GM18858 (cell line): ENCODE measurements around the gene ARHGAP26.

Source experiments
- ATAC-seq: cut with Tn5 transposase; IDR thresholded peaks from one replicate; pipeline ENCODE4 v1.9.1; 2021; ENCODE audit not compliant: unreplicated experiment

The ARHGAP26 gene

DNA sequence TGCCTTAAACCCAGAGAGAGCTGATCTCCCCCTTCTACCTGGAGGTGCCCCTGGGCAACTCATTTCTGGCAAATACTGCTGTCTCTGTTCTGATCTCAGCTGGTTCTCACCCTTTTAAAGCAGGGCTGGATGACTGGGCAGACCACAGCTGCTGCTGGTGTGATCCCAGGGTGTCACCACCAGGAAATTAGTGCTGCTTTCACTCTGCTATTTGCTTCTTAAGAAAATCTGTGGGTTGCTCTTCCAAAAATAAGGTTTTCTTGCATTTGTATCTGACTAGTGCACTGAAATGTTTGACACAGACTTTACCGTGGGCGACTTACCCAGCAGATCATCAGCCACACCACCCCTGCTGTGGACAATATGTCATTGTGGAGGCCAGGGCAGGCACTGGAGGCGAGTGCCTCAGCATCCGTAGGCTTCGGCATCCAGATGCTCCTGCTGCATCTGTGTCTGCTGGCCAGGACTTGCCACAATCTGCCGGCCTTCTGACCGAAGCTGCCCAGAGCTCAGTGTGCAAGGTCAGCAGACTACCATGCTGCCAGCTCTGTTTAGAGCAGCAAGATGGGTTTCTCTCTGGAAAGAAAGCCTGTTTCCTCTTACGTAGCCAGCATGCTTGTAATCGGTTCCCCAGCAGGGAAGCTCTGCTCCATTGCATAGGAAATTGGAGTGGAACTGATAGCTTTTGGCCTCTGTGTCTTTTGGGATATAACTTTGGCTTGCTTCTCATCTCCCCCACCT, 13.6 kb downstream of the ARHGAP26 start:
- ATAC-seq: peak; percentile 78

DNA sequence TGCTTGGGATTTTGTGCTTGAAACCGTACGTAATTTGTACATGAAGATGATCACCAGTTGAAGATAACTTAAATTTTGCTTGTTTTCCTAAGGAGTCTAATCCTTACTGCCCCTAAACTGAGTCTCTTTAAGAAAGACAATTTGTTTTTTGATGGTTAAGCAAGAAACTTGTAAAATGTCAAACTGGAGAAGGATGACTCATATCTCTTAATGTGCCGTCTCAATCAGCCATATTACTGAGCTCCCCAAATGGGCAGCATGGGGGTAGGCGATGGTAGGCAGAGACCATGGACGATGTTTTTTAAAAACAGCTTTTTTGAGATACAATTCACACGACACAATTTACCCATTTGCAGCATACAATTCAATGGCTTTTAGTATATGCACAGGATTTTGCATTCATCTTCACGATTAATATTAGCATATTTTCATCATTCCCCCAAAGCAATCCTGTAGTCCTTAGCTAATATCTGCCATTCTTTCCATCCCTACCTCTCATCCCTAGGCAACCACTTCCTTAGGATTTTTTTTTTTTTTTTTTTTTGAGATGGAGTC, 14.3 kb downstream of the ARHGAP26 start:
- ATAC-seq: no peak

DNA sequence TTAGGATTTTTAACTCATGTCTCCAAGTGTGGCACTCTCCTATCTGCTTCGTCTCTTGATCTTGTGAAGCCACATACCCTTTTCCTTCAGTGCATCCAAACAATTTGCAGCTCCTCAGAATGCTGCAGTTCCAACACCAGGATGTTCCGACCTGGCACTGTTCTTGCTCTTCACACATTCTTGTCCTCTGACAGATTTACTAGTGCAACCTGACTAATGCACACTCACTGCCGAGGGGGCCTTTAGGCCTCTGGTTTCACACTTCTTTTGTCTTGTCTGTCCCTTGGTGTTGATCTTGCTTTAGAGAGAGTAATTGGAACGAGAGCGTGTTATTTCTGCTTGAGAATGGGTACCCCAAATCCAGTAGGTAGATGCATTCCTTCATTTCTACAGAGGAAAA, 15.0 kb downstream of the ARHGAP26 start:
- ATAC-seq: no peak

DNA sequence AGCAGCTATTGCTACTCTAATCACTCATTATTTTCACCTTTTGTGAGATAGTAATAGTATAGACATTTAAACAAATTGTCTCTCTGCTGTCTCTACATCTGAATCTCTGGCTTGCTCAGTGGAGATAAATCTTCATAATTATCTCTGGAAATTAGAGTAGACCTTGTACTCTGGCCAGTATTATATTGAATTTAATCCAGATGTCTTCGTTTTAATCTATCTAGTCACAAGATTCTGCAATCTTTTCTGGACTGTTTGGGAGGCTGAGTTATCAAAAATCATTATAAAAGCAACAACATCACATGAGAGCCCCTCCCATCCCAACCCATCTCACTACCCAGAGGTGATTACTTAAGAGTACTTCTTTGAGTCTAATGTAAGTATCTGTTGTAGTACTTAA, 19.0 kb downstream of the ARHGAP26 start:
- ATAC-seq: no peak

DNA sequence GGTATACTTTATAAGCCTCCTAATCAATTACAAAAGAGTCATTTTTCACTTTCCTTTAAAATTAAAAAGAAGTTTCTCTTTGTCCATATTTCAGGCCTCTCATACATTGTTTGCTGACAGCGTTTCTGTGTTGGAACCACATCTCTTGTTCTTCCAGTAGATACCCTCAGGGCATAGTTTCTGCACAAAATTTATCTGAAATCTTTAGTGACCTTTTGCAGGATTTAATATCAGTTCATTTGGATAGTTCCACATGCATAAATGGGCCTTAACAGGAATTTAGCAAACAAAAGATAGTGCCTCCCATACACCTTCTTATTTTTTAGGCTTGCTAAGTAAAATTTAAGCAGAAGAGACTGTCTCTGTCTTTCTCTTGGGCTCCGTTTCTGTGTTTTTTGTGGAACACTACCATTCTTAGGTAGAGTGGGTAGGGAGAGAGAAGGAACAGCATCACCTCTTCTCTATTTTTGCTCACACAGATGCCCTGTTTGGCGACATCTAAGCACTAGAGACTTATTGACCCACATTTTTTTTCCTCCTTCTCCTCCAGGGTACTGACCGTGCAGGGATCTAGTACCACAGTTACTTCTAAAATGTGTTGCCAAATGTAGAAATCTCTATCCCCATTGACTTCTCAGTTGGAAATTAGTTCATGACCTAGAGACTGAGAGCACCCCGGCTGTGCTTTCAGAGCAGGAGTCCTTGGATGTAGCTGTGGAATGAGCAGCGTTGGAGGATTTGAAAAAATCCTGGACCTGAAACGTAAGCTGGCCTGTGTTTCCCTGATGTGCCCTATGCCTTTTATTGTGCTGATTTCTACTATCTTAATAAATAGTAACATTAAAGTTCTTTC, 22.1 kb downstream of the ARHGAP26 start:
- no peak for ATAC-seq

DNA sequence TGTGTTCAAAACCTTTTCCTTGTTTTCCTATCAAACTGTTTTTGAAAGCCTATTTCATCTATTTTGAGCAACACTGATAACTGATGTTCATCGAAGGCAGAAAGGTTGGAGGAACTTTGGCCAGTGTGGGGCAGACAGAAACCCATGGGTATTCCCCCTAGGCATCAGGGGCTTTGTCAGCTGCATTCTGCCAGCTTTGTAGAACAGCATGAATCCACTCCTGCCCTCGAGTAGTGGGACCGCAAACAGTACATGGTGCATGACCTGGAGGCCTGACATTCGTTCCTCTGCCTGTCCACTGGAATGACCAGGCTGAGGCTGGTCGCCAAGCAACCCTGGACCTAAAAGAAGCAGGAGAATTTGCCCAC, 22.7 kb downstream of the ARHGAP26 start:
- ATAC-seq: no peak

DNA sequence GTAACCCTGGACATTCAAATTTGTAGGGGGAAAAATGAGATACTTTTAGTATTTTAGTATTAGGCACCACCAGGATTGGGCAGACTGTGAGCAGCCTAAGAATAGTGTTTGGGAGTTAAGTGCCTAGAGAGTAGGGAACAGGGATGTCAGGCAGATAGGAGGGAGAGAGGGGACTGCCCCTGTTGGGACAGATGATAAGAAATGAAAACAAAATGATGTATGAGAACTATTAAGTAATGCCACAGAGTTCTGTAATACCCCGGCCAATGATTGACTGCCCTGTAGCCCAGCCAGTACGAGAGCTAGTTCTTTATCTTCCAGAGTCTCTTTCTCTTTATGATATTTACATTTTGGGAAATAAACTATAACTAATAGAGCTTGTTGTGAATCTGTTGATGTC, 24.4 kb downstream of the ARHGAP26 start:
- ATAC-seq: no peak

DNA sequence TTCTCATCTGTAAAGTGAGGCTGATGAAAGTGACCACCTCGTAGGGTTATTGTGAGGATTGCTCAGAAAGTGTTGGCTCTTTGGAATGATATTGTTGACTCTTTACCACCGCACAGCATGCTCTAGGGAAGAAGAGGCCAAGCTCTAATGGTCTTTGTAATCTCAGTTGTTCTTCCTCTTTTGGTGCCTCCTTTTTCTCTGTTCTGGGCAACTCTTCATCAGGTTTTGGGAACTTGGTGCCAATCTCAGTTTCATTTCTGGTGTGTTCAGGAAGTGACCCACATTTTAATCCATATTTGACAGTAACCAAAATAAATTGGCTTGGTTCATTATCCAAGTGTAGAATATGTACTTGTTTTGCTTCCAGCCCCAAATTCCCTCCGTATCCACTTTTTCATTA, 25.1 kb downstream of the ARHGAP26 start:
- no peak for ATAC-seq

DNA sequence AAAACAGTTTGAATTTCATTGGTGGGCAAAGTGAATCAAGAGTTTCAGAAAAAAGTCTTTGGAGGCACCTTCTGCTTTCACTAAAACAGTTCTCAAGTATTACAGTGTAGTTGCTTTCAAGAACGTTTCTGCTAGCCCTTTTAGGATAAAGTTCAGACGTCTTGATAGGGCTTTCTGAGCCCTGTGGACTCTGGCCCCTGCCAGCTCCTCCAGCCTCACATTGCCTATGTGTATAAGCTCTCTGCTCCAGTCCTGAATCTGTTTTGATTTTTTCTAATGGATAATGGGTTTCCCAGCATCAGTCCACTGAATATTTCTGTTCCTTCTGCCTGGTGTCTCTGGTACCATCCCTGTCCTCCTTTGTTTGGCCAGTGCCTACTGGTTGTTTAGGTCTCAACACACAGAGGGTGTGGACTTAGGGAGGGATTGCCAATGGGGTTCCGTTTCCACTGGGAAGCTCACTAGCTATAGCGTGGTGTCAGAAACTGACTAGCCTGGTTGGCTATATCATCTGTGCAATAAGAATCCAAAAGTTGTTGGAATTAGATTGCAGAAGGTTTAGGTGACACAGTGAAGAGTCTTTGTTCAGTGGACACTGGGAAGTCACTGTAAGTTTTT, 26.4 kb downstream of the ARHGAP26 start:
- ATAC-seq: no peak

DNA sequence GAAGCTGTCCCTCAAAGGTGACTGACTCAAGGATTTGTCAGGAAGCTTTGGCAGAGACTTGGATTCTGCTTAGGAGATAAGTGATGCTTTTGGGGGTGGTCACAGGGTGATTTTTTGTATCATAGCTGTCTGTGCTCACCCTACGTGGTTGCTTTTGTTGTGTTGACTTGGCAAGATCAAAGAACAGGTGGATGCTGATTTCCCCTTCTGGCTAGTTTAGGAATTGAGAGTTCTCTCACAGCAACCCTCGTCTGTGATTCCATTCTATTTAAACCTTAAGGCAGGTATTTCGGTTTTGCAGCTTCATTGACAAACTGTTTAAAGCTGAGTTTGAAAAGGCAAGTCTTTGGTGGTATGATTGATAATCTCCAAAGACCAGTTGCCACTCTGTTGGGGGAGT, 27.2 kb downstream of the ARHGAP26 start:
- no peak for ATAC-seq

DNA sequence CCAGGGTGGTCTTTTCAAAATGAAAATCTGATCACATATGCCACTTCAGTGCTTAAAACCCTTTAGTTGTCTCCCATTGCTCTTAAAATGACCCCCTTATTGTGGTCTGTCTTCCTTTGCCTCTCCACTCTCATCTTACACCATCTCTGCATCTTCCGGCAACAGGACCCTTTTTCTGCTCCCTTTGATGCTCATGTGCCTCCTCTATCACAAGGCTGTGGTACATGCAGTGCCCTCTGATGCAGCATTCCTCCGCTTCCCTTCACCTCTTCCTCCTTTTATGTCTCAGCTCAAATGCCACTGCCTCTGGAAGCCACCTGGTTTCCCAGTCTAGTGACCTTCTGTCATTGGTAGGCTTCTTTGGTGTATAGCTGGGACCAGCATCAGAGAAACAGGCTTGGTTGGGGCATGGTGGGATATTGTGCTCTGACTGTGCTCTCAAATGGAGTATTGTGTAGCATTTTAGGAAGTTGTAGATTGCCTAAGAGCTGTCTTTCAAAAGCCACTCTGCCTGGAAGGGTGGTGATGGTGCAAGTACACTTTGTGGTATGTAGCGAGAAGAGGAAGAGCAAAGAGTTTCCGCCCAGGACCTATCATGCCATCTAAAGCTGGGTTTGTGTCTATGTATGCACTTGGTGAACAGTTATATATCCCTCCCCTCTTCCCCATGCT, 28.1 kb downstream of the ARHGAP26 start:
- ATAC-seq: no peak

DNA sequence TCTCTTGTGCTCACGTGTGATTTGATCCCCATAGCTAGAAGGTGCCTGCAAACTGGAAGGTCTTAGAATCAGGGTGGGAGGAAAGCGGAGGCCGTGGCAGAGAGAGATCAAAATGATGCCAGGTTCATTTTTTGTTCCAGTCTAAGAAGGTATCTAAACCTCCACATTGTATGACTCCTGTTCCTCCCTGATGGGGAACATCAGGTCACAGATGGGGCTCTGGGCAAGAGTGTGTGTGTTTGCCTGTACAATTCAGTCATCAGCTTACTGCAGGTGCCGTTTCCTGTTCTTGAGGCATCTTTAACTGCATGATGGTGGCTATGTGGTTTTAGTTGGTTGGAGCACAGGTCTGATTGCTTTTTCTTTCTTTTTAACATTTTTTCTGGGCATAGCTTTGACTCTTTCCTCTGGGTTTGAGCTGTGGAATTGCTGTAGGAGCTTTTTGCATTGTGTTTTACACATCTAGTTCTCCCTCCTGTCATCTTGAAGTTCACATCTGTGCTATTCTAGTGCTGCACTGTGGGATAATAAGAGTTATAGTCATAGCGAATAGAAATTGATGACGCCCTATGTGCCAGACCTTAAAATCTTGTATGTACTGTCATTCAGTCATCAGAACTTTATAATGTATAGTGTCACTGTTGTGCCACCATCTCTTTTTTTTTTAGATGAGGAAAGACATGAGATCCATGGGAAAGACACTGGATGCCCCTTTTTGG, 30.8 kb downstream of the ARHGAP26 start:
- peak; percentile 70 for ATAC-seq

DNA sequence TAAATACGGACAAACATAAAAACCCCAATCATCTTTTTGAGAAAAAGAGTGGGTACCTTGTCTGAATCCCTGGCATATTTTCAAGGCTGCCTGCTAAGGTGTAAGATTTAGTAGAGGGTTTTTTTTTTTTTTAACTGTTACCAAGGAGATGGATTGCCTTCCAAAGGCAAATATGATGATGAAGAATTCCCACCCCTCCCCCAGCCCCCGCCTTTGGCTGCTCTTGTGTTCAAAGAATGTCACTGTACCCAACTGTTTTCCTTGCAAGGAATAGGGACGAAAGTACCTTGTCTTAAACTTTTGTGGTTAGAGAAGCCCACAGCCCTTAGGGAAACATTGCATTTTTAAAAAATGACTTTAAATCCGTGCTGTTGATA, 31.3 kb downstream of the ARHGAP26 start:
- ATAC-seq: no peak

DNA sequence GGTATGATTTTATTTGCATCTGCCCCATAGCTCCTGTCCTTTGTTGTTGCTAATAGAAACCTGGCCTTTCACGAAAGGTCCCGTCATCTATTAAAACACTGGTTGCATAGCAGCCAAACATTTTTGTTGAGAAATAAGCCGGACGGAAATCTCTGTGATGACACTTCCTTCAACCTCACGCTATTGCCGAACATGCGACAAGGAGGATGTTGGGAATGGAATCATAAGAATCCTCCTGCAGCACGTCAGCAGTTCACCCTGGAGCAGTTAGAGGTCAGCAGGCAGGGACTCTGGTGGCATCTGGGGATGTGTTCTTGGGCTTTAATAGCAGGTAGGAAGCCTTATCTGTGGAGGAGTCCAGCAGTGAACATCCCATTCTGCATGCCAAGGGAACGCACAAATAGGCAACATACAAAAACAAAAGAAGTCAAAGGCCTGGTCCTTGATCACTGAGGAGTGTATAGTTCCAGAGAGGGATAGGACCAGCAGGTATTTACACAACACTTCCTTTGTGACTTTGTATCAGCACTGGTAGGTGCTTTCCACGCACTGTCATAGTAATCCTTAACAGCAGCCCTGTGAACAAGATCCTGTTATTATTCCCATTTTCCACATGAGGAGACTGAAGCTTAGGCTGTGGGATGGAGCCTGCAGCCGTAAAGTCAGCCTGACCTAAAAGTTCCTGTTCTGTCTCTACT, 33.4 kb downstream of the ARHGAP26 start:
- ATAC-seq: no peak

DNA sequence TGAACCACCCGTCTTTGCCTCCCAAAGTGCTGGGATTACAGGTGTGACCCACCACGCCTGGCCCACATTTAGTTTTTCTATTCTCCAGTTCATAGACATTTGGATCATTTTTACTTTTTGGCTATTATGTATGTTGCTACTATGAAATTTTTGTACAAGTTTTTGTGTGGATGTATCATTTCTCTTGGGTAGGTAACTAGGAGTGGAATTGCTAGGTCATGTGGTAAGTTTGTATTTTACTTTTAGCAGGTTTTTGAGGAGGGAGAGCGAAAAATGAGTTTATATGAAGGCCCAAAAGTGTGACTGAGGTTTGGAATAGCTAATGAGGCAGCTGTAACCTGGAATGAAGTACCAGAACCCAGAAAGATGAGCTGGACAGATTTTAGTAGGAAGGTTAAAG, 35.2 kb downstream of the ARHGAP26 start:
- no peak for ATAC-seq

DNA sequence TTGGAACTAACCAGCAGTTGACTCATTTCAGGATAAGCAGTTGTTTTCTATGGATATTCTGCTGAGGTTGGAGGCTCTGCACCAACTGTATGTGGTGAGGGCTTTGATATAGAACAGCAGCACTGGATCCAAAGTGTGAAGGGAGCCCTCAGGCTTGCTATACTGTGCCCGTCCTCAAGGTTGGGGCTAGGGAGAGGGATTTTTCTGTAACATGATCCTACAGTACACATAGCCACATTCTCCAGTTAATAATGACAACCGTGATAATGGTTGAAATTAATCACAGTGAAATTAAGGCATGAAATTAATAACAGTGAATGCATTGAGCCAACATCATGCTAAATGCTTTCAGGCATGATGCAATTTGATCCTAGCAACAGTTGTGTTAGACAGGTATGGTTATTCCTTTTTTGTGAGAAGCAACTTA, 36.7 kb downstream of the ARHGAP26 start:
- no peak for ATAC-seq

DNA sequence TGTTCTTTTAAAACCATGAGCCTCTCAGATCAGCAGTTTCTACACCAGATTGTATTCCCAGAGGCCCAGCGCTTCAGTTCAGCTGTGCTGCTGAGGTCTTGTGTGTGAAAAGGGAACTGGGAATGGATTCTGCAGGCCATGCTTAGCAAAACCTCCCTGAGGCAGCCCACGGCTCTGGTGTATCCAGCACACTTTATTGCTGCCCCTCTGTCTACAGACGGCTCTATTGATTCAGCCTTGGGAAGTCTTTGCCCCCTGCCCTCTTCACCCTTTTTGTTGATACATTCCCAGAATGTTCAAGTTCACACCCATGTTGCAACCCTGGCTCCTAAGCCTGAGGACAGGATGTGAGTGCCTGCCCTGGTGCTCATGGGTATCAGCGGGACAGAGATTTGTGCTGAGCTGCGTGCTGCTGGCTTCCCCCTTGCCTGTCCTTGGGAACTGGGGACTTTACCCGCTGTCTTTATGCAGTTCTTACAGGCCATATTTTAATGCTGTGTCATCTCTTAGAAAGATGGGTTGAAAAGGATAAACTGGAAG, 37.3 kb downstream of the ARHGAP26 start:
- ATAC-seq: no peak

DNA sequence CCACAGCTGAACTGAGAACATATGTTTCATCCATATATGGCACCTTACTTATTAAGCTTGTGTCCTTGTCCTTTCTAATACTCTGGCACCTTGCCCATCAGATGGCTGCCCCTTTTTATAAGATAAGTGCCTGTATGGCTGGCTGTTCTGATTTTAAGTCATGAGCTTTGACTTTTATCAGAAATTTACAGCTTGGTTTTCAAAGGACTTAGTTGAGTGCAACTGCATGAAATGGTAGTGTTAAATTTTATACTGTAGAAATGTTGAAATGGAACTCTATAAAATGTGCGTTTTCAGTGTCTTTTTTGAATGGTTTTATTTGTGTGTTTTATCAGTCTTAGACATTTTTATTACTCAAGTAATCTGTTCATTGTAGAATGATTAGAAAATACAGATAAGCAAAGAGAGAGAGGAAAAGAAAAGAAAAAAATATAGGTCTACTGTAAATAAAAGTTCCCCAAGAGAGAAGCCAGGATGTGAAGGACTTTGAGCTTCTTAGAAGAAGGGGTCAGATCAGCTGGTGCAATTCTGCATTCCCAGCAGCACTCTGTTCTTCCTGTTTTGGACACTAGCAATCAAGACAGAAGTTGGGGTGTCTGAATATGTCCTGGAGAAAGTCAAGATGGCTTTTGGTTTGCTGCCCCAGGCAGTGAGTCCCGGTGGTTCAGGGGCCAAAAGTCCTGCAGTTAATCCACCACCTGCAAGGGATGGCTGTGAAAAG, 38.9 kb downstream of the ARHGAP26 start:
- no peak for ATAC-seq

DNA sequence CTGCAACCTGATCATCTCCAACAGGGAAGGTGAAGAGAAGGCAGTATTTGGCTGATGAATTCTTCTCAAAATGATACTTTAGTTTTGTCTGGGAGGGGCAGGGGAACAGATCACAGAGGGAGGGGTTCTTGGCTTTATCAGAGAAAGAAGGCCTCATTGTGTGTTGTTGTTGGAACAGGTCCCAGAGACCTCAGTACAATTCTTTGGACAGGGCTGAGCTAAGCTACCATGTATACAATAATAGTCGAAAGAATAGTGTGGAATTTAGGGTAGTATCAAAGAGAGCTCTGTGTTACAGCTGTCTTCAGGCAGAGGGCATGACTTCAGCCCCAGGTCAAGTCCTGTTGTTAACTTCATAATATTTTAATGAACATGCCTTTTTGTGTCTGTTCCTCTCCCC, 39.9 kb downstream of the ARHGAP26 start:
- no peak for ATAC-seq
